MM.1S (cell line): ENCODE results near the gene NTF3.

ENCODE experiments used
- DNase-seq: peaks from one replicate; pipeline ENCODE4 v3.0.0-alpha.2; 2015
- H2AFZ ChIP-seq: fragments of 300-600 bp; sonication (generic); 2 replicates; pipeline ENCODE4 v1.6.0; 2016; ENCODE audit warnings: antibody characterized with exemption, low read length
- H3F3A ChIP-seq: fragments of 300-600 bp; sonication (generic); 2 replicates; pipeline ENCODE4 v1.6.1; 2016; ENCODE audit warnings: mild to moderate bottlenecking, antibody characterized with exemption, low read length, moderate library complexity, mixed read lengths; ENCODE audit not compliant: insufficient read depth
- H3K27ac ChIP-seq: fragments of 300-600 bp; sonication (generic); 2 replicates; pipeline ENCODE4 v1.5.1; 2016; ENCODE audit warnings: mild to moderate bottlenecking, low read length
- H3K27me3 ChIP-seq: fragments of 300-600 bp; sonication (generic); replicated peaks from 2 replicates; pipeline ENCODE4 v1.6.0; 2016; ENCODE audit warnings: low read length; ENCODE audit not compliant: insufficient read depth
- H3K36me3 ChIP-seq: fragments of 300-600 bp; sonication (generic); replicated peaks from 2 replicates; pipeline ENCODE4 v1.6.1; 2016; ENCODE audit warnings: mild to moderate bottlenecking, low read length, mixed read lengths; ENCODE audit not compliant: insufficient read depth
- H3K4me1 ChIP-seq: fragments of 300-600 bp; sonication (generic); 2 replicates; pipeline ENCODE4 v1.6.1; 2016; ENCODE audit warnings: low read length, mixed read lengths
- H3K4me2 ChIP-seq: fragments of 300-600 bp; sonication (generic); 2 replicates; pipeline ENCODE4 v1.6.0; 2016; ENCODE audit warnings: low read depth, low read length
- H3K4me3 ChIP-seq: fragments of 300-600 bp; sonication (generic); 2 replicates; pipeline ENCODE4 v1.5.1; 2016; ENCODE audit warnings: low read length, mixed read lengths
- H3K79me2 ChIP-seq: fragments of 300-600 bp; sonication (generic); 2 replicates; pipeline ENCODE4 v1.6.1; 2016; ENCODE audit warnings: mixed run types, low read length, mixed read lengths
- H3K9ac ChIP-seq: fragments of 300-600 bp; sonication (generic); 2 replicates; pipeline ENCODE4 v1.6.1; 2016; ENCODE audit warnings: low read length, mixed read lengths
- H3K9me2 ChIP-seq: fragments of 300-600 bp; sonication (generic); replicated peaks from 2 replicates; pipeline ENCODE4 v1.6.1; 2016; ENCODE audit warnings: mild to moderate bottlenecking, low read length, mixed read lengths; ENCODE audit not compliant: insufficient read depth
- H3K9me3 ChIP-seq: fragments of 300-600 bp; sonication (generic); replicated peaks from 2 replicates; pipeline ENCODE4 v1.6.1; 2016; ENCODE audit warnings: mild to moderate bottlenecking, low read length, mixed read lengths; ENCODE audit not compliant: insufficient read depth
- H4K20me1 ChIP-seq: fragments of 300-600 bp; sonication (generic); 2 replicates; pipeline ENCODE4 v1.6.1; 2016; ENCODE audit warnings: mild to moderate bottlenecking, low read length, moderate library complexity, mixed read lengths; ENCODE audit not compliant: insufficient read depth
- EZH2 ChIP-seq: fragments of 300-600 bp; sonication (generic); optimal IDR thresholded peaks from 2 replicates; pipeline ENCODE3; 2017; ENCODE audit warnings: low read depth, mild to moderate bottlenecking, antibody characterized with exemption, low read length, mixed read lengths
- EZH2phosphoT487 ChIP-seq: fragments of 300-600 bp; sonication (generic); IDR thresholded peaks from 2 replicates; pipeline ENCODE4 v1.6.1; 2018; ENCODE audit warnings: antibody characterized with exemption, low read length
- TF ChIP-seq, protein P1 (sequence below): fragments of 300-600 bp; sonication (generic); IDR thresholded peaks from 2 replicates; pipeline ENCODE4 v1.5.1; 2016; ENCODE audit warnings: antibody characterized with exemption, low read length, mixed read lengths

The NTF3 gene

GRCh38 chr12:5464096-5464495 lies 32.2 kb downstream of the NTF3 start:
- no peaks in the 10 kb centered on the region for H3K79me2 ChIP-seq
- TF ChIP-seq, protein P1, sequence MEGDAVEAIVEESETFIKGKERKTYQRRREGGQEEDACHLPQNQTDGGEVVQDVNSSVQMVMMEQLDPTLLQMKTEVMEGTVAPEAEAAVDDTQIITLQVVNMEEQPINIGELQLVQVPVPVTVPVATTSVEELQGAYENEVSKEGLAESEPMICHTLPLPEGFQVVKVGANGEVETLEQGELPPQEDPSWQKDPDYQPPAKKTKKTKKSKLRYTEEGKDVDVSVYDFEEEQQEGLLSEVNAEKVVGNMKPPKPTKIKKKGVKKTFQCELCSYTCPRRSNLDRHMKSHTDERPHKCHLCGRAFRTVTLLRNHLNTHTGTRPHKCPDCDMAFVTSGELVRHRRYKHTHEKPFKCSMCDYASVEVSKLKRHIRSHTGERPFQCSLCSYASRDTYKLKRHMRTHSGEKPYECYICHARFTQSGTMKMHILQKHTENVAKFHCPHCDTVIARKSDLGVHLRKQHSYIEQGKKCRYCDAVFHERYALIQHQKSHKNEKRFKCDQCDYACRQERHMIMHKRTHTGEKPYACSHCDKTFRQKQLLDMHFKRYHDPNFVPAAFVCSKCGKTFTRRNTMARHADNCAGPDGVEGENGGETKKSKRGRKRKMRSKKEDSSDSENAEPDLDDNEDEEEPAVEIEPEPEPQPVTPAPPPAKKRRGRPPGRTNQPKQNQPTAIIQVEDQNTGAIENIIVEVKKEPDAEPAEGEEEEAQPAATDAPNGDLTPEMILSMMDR, result no peak
- no peak for TF ChIP-seq EZH2
- no peak for TF ChIP-seq EZH2phosphoT487
- H3K9me3 ChIP-seq, result no peaks in the 10 kb centered on the region
- no peaks in the 10 kb centered on the region for H3K27me3 ChIP-seq
- H3K9me2 ChIP-seq, result no peaks in the 10 kb centered on the region
- no peaks in the 10 kb centered on the region for H3K4me1 ChIP-seq
- H3K9ac ChIP-seq, result no peak overlapping the region
- H2AFZ ChIP-seq, result no peak overlapping the region
- no peak for DNase-seq
- no peak overlapping the region for H3K4me2 ChIP-seq
- no peak overlapping the region for H3K27ac ChIP-seq
- no peaks in the 10 kb centered on the region for H3K36me3 ChIP-seq
- no peaks in the 10 kb centered on the region for H4K20me1 ChIP-seq
- no peaks in the 10 kb centered on the region for H3F3A ChIP-seq
- no peak overlapping the region for H3K4me3 ChIP-seq

DNA sequence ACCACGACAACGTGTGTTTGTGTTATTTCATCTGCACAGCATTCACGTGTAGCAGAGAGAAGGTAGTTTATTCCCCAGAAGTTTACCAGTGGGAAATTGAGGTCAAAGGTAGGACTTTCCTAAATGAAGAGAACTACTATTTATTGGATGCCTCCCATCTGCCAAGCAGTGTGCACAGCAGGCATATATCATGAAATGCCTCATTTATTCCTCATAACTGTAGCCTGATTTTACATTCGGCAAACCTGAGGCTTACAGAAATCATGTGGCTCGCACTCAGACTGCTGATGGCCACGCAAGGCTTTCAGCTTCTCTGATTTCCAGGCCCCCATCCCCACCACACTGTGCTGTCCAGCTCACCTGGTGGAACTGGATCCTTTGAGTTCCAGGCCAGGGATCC lies 33.5 kb downstream of the NTF3 start:
- TF ChIP-seq EZH2, result no peak
- no peak for TF ChIP-seq EZH2phosphoT487
- TF ChIP-seq, protein P1, result no peak
- H3K27me3 ChIP-seq, result no peaks in the 10 kb centered on the region
- H3F3A ChIP-seq, result no peaks in the 10 kb centered on the region
- no peaks in the 10 kb centered on the region for H3K9me2 ChIP-seq
- no peaks in the 10 kb centered on the region for H4K20me1 ChIP-seq
- H3K4me2 ChIP-seq, result no peak overlapping the region
- H3K4me1 ChIP-seq, result no peaks in the 10 kb centered on the region
- no peak overlapping the region for H3K9ac ChIP-seq
- H3K79me2 ChIP-seq, result no peaks in the 10 kb centered on the region
- no peaks in the 10 kb centered on the region for H3K36me3 ChIP-seq
- no peak overlapping the region for H3K4me3 ChIP-seq
- H3K27ac ChIP-seq, result no peak overlapping the region
- no peaks in the 10 kb centered on the region for H3K9me3 ChIP-seq
- no peak overlapping the region for H2AFZ ChIP-seq
- DNase-seq, result no peak

GRCh38 chr12:5466521-5466960 lies 34.6 kb downstream of the NTF3 start:
- no peaks in the 10 kb centered on the region for H3K27me3 ChIP-seq
- H3K79me2 ChIP-seq, result no peaks in the 10 kb centered on the region
- no peak for TF ChIP-seq EZH2phosphoT487
- TF ChIP-seq, protein P1, result no peak
- TF ChIP-seq EZH2, result no peak
- no peak overlapping the region for H3K27ac ChIP-seq
- H4K20me1 ChIP-seq, result no peaks in the 10 kb centered on the region
- no peaks in the 10 kb centered on the region for H3K9me2 ChIP-seq
- no peaks in the 10 kb centered on the region for H3K4me1 ChIP-seq
- no peak overlapping the region for H3K4me2 ChIP-seq
- H3K4me3 ChIP-seq, result no peak overlapping the region
- no peaks in the 10 kb centered on the region for H3K9me3 ChIP-seq
- H3F3A ChIP-seq, result no peaks in the 10 kb centered on the region
- no peak for DNase-seq
- H2AFZ ChIP-seq, result no peak overlapping the region
- no peaks in the 10 kb centered on the region for H3K36me3 ChIP-seq
- H3K9ac ChIP-seq, result no peak overlapping the region
